Measurements from ENCODE around the gene ARHGAP26.

The ARHGAP26 gene

DNA sequence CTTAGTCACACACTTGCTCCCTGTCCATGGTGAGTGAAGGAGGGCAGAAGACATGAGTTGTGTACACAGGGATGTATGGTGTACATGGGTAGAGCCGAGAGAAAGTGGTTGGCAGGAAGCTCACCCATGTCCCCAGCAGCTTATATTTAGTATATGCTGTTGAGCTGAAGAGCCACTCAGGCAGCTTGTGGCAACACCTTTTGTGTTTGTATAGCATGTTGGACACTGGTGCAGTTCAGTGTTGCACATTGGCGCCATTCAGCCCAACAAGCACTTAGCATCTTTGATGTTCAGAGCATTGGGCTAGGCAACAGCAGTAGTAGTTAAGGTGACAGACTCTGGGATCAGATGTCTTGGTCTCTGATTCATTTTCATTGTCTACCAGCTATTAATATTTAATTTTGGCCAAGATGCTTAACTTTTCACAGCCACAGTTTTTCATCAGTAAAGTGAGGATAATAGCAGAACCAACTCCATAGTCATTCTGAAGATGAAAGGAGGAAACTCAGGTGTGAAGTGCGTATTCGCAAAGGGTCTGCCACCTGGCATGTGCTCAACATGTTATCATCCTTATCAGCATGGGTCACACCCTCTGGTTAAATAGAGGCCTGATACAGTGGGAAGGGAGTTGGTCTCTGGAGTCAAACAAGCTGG lies 448.5 kb downstream of the ARHGAP26 start:
- WGBS, 2 experiments, result 94 to 96% methylated on average over 4 of the region's 4 CpGs
- Histone ChIP-seq H3K36me3 (ENCODE audit: control insufficient read depth, insufficient read depth, low read length) (no peaks in the 10 kb centered on the region), H3K4me1 (ENCODE audit: control insufficient read depth, insufficient read depth, low read length) (peaks cover 15% of the 10 kb centered on the region), H3K4me3 (ENCODE audit: insufficient read depth, low read depth, low read length) (no peak overlapping the region), H3K27me3 (ENCODE audit: control insufficient read depth, insufficient read depth, low read length, poor library complexity, severe bottlenecking) (no peaks in the 10 kb centered on the region), H3K27ac (ENCODE audit: insufficient read depth, low read depth, low read length, poor library complexity, severe bottlenecking) (no peak overlapping the region), H3K9me3 (ENCODE audit: control insufficient read depth, low read length) (no peaks in the 10 kb centered on the region)

DNA sequence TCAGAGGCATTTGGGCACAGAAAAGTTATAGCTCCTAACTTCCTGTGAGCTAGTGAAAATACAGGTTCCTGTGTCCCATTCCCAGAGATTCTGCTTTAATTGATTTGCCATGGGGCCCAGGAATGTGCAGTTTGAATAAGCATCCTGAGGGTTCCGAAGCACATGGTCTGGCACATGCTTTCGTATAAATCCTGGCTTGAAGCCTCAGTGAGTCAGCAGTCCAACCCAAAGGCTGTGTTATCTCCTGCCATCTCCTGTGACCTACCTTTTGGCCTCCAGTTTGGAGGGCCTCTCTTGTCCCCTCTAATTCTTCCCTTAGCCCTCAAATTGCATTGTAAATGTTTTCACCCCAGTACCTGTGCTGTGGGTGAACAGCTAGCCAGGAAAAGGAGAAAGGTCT lies 449.5 kb downstream of the ARHGAP26 start:
- Histone ChIP-seq H3K9me3 (ENCODE audit: control insufficient read depth, low read length) (no peaks in the 10 kb centered on the region), H3K4me1 (ENCODE audit: control insufficient read depth, insufficient read depth, low read length) (peaks cover 12% of the 10 kb centered on the region), H3K4me3 (ENCODE audit: insufficient read depth, low read depth, low read length) (no peak overlapping the region), H3K27ac (ENCODE audit: insufficient read depth, low read depth, low read length, poor library complexity, severe bottlenecking) (no peak overlapping the region), H3K36me3 (ENCODE audit: control insufficient read depth, insufficient read depth, low read length) (no peaks in the 10 kb centered on the region), H3K27me3 (ENCODE audit: control insufficient read depth, insufficient read depth, low read length, poor library complexity, severe bottlenecking) (no peaks in the 10 kb centered on the region)
- WGBS, 2 experiments, result 70 to 82% methylated on average over 2 of the region's 2 CpGs

DNA sequence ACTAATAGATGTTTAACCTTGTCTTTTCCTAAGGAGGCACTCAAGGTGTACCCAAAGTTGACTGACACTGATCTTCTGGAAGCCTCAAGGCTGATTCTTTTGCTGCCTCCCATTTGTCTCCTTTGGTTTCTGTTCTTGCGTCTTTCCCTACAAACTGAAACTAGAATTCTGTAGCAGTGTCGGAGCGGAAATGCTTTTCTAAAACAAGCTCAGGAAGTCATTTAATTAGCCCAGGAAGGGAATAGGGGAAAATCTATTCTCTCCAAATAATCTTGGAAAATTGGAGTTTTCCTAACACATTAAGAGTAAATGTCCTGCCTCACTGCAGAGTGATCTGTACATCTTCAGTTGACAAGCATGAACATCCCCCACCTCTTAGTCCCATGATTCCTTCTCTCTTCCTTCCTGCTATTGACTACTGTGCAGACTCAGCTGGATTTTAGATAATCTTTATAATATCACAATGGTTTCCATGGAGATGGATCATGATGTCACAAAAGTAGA lies 450.6 kb downstream of the ARHGAP26 start:
- Histone ChIP-seq H3K27ac (ENCODE audit: insufficient read depth, low read depth, low read length, poor library complexity, severe bottlenecking) (no peak overlapping the region), H3K4me3 (ENCODE audit: insufficient read depth, low read depth, low read length) (no peak overlapping the region), H3K36me3 (ENCODE audit: control insufficient read depth, insufficient read depth, low read length) (no peaks in the 10 kb centered on the region), H3K9me3 (ENCODE audit: control insufficient read depth, low read length) (no peaks in the 10 kb centered on the region), H3K4me1 (ENCODE audit: control insufficient read depth, insufficient read depth, low read length) (peaks cover 7% of the 10 kb centered on the region), H3K27me3 (ENCODE audit: control insufficient read depth, insufficient read depth, low read length, poor library complexity, severe bottlenecking) (no peaks in the 10 kb centered on the region)
- 91 to 98% methylated on average over 3 of the region's 3 CpGs for WGBS, 2 experiments

DNA sequence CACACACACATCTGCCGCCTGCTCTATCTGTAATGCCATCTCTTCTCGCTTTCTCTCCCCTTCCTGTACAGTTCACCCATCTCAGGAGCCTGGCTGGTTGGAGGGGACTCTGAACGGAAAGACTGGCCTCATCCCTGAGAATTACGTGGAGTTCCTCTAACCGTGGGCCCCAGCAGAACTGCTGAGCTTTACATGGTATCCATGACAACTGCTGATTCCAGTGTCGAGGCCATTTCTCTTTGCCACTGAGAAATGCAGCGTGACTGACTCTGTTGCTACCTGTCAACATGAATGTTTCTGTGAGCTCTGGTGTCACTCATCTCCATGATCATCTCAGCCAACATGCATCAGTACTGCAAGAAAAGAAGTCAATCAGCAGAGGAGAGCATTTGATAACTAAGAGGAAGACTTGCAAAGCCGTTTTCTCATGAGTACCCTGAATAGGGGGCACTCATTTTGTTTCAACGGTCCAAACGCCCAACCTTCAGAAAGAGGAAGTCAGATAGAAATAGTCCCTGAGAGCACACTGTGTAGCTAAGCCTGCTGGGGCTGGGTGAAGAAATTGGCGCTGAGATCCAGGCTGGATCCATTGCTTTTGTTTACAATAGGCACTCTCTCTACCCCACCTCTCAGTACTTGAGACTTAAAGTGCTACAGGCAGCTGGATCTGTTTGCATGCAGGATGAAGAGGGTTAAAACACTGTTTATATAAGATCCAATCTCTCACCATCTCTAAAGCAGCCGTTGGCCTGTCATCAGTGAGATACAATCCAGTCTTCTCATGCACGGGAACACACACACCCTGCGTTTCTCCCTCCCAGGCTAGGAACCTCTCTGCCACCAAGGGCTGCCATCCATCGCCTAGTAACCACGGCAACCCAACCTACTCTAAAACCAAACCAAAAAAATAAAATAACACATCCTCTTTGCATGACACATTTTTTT lies 452.4 kb downstream of the ARHGAP26 start:
- Histone ChIP-seq H3K27me3 (ENCODE audit: control insufficient read depth, insufficient read depth, low read length, poor library complexity, severe bottlenecking) (no peaks in the 10 kb centered on the region), H3K27ac (ENCODE audit: insufficient read depth, low read depth, low read length, poor library complexity, severe bottlenecking) (no peak overlapping the region), H3K4me1 (ENCODE audit: control insufficient read depth, insufficient read depth, low read length) (peaks cover 7% of the 10 kb centered on the region), H3K4me3 (ENCODE audit: insufficient read depth, low read depth, low read length) (no peak overlapping the region), H3K9me3 (ENCODE audit: control insufficient read depth, low read length) (no peaks in the 10 kb centered on the region), H3K36me3 (ENCODE audit: control insufficient read depth, insufficient read depth, low read length) (no peaks in the 10 kb centered on the region)
- WGBS, 2 experiments, result 84 to 85% methylated on average over 16 of the region's 16 CpGs

DNA sequence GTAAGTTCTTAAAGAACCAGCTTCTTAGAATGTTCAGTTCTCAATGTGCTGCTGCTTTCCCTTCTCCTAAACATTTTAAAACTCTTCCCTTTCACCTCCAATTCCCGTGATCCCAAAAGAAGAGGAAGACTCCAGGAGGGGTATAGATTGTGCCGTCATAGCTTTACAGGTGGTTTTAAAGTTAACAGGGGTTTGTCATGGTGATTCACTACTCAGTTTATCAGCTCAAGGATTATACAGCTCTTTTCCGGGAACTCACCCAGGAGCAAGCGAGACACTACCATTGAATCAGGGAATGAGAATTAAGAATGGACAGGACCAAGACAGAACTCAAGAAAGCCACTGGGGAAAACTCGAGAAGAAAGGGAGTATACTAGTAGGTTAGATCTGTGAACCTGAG lies 454.5 kb downstream of the ARHGAP26 start:
- H3K27me3 ChIP-seq (ENCODE audit: control insufficient read depth, insufficient read depth, low read length, poor library complexity, severe bottlenecking), result no peaks in the 10 kb centered on the region
- WGBS, 2 experiments, result 92 to 95% methylated on average over 4 to 5 of the region's 5 CpGs
- no peaks in the 10 kb centered on the region for H3K36me3 ChIP-seq (ENCODE audit: control insufficient read depth, insufficient read depth, low read length)
- no peak overlapping the region for H3K4me3 ChIP-seq (ENCODE audit: insufficient read depth, low read depth, low read length)
- H3K27ac ChIP-seq (ENCODE audit: insufficient read depth, low read depth, low read length, poor library complexity, severe bottlenecking), result no peak overlapping the region
- H3K9me3 ChIP-seq (ENCODE audit: control insufficient read depth, low read length), result no peaks in the 10 kb centered on the region
- peaks cover 10% of the 10 kb centered on the region for H3K4me1 ChIP-seq (ENCODE audit: control insufficient read depth, insufficient read depth, low read length)

DNA sequence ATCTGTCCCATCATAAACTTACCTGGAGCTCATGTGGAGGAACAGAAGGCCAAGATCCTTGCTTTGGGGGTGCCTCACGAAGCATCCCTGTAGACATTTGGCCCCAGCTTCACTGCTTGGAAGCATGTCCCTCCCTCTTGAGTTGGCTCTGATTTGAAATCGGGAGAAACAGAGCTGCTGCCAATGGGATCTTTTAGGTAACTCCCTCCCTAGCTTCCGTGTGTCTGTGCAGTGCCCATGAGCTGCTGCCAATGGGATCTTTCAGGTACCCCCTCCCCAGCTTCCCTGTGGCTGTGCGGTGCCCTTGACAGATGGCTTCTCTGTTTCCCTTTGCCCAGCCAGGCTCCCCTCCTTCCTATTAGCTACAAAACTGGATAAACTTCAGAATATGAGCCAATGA lies 455.3 kb downstream of the ARHGAP26 start:
- Histone ChIP-seq H3K4me3 (ENCODE audit: insufficient read depth, low read depth, low read length) (no peak overlapping the region), H3K36me3 (ENCODE audit: control insufficient read depth, insufficient read depth, low read length) (no peaks in the 10 kb centered on the region)
- 90 to 92% methylated on average over 4 of the region's 4 CpGs for WGBS, 2 experiments

DNA sequence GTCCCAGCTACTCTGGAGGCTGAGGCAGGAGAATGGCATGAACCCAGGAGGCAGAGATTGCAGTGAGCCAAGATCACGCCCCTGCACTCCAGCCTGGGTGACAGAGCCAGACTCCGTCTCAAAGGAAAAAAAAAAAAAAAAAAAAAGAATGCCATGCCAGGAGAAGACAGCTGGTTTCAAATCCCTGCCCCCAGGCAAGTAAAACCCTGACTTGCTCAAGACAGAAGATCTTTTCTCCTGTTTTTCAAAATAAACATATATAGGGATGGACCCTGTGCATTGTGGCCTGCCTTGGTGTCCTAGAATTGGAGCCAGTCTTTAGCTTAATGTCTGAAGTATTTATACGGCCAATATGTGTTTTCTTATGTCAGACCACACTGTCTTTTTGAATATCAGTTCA lies 456.2 kb downstream of the ARHGAP26 start:
- H3K27ac ChIP-seq (ENCODE audit: insufficient read depth, low read depth, low read length, poor library complexity, severe bottlenecking), result no peak overlapping the region
- H3K9me3 ChIP-seq (ENCODE audit: control insufficient read depth, low read length), result no peaks in the 10 kb centered on the region
- H3K4me1 ChIP-seq (ENCODE audit: control insufficient read depth, insufficient read depth, low read length), result peaks cover 19% of the 10 kb centered on the region
- no peaks in the 10 kb centered on the region for H3K36me3 ChIP-seq (ENCODE audit: control insufficient read depth, insufficient read depth, low read length)
- WGBS, 2 experiments, result 89% methylated on average over 3 of the region's 3 CpGs
- H3K27me3 ChIP-seq (ENCODE audit: control insufficient read depth, insufficient read depth, low read length, poor library complexity, severe bottlenecking), result no peaks in the 10 kb centered on the region
- H3K4me3 ChIP-seq (ENCODE audit: insufficient read depth, low read depth, low read length), result no peak overlapping the region

More for the DNA sequence above, 455.3 kb downstream of the ARHGAP26 start:
- H3K27me3 ChIP-seq (ENCODE audit: control insufficient read depth, insufficient read depth, low read length, poor library complexity, severe bottlenecking), result no peaks in the 10 kb centered on the region
- peaks cover 19% of the 10 kb centered on the region for H3K4me1 ChIP-seq (ENCODE audit: control insufficient read depth, insufficient read depth, low read length)
- H3K27ac ChIP-seq (ENCODE audit: insufficient read depth, low read depth, low read length, poor library complexity, severe bottlenecking), result no peak overlapping the region
- H3K9me3 ChIP-seq (ENCODE audit: control insufficient read depth, low read length), result no peaks in the 10 kb centered on the region

DNA sequence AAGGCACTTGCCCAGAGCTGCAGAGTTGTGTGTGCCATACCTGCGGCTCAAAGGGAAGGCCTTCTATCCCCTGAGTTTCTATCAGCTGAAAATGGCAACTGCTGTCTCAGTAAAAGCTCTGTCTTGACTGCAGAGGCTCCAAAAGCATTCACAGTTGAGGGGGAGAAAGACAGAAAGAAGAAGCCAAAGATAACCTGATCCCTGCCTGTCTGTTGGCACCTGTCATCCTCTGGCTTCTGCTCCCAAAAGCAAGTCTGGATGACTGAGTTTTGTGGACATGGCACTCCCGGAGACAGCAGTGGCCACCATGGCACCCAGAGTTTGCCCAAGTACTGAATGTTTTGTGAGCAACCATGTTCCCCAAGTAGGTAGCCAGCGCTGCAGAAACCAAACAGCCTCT lies 456.7 kb downstream of the ARHGAP26 start:
- Histone ChIP-seq H3K27me3 (ENCODE audit: control insufficient read depth, insufficient read depth, low read length, poor library complexity, severe bottlenecking) (no peaks in the 10 kb centered on the region), H3K27ac (ENCODE audit: insufficient read depth, low read depth, low read length, poor library complexity, severe bottlenecking) (no peak overlapping the region), H3K36me3 (ENCODE audit: control insufficient read depth, insufficient read depth, low read length) (no peaks in the 10 kb centered on the region), H3K4me3 (ENCODE audit: insufficient read depth, low read depth, low read length) (no peak overlapping the region), H3K4me1 (ENCODE audit: control insufficient read depth, insufficient read depth, low read length) (peaks cover 16% of the 10 kb centered on the region), H3K9me3 (ENCODE audit: control insufficient read depth, low read length) (no peaks in the 10 kb centered on the region)
- WGBS, 2 experiments, result 91 to 95% methylated on average over 3 of the region's 3 CpGs

DNA sequence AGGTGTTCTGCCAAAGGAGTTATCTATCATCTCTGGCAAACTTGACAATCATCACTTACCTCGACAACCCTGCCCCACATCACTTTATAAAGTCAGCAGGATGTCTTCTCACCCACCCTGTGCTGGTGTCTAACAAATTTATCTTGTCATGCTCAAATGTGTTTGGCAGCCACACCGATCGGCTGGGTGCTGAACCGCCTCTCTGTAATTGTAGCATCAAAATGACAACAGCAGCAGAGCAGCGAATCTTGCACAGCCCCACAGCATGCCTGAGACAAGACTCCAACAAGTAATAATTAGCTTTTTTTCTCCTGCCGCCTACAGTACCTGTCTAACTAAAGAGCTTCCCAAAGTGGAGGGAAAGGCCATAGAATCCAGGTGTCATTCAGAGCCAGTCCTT lies 457.1 kb downstream of the ARHGAP26 start:
- no peaks in the 10 kb centered on the region for H3K27me3 ChIP-seq (ENCODE audit: control insufficient read depth, insufficient read depth, low read length, poor library complexity, severe bottlenecking)
- peaks cover 12% of the 10 kb centered on the region for H3K4me1 ChIP-seq (ENCODE audit: control insufficient read depth, insufficient read depth, low read length)
- H3K4me3 ChIP-seq (ENCODE audit: insufficient read depth, low read depth, low read length), result no peak overlapping the region
- no peak overlapping the region for H3K27ac ChIP-seq (ENCODE audit: insufficient read depth, low read depth, low read length, poor library complexity, severe bottlenecking)
- WGBS, 2 experiments, result 92 to 94% methylated on average over 6 of the region's 6 CpGs
- H3K36me3 ChIP-seq (ENCODE audit: control insufficient read depth, insufficient read depth, low read length), result no peaks in the 10 kb centered on the region
- no peaks in the 10 kb centered on the region for H3K9me3 ChIP-seq (ENCODE audit: control insufficient read depth, low read length)

DNA sequence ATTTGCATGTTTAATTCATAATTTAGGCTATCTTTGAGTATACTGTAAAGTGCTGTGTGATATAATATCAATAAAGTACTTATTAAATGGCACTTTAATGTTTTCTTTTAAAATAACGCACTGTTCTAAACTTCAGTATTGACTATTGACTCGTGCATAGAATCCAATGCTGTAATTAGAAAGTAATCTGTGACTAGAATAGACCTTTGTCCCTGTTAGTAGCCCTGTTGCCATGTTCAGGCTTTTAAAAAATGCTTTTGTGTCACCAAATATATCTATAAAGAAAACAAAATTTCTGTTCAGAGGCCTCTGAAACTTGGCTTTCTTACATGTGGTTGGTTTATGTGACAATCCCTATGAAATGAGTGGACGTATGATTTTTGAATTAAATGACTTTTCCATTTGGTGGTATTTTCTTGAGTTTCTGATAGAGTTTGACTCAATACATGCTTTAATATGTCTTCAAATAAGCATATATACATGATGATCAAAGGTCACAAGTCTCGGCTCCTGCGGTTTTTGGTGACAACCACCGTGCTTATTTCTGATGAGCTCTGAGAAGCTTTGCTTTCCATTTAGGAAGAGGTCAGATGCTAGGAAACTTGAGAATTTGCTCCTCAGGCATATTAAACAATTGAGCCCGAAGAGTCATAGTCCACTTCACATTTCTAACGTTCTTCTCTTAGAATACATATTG lies 458.6 kb downstream of the ARHGAP26 start:
- no peak overlapping the region for H3K27ac ChIP-seq (ENCODE audit: insufficient read depth, low read depth, low read length, poor library complexity, severe bottlenecking)

More for the DNA sequence above, 458.6 kb downstream of the ARHGAP26 start:
- Histone ChIP-seq H3K27me3 (ENCODE audit: control insufficient read depth, insufficient read depth, low read length, poor library complexity, severe bottlenecking) (no peaks in the 10 kb centered on the region), H3K9me3 (ENCODE audit: control insufficient read depth, low read length) (no peaks in the 10 kb centered on the region), H3K36me3 (ENCODE audit: control insufficient read depth, insufficient read depth, low read length) (no peaks in the 10 kb centered on the region), H3K4me3 (ENCODE audit: insufficient read depth, low read depth, low read length) (no peak overlapping the region), H3K4me1 (ENCODE audit: control insufficient read depth, insufficient read depth, low read length) (peaks cover 12% of the 10 kb centered on the region)
- 94 to 95% methylated on average over 7 to 8 of the region's 8 CpGs for WGBS, 2 experiments
